Measurements from ENCODE around the gene GPR180.

GPR180 gene

GRCh38 chr13:94601446-94602431 lies at the start of gene GPR180:
Gene GPR180, plus strand, starts transcription at chr13:94601857. Its CDS starts 71 bp downstream, at chr13:94601928.
- peak; percentile 91 for FAIRE-seq
- peak; percentile 99 for DNase-seq (ENCODE audit: low spot score)

GRCh38 chr13:94552095-94552494 lies 49.6 kb upstream of the GPR180 start:
- no peak for FAIRE-seq
- DNase-seq (ENCODE audit: low spot score): no peak

GRCh38 chr13:94553766-94554165 lies 47.9 kb upstream of the GPR180 start:
- FAIRE-seq: peak; percentile 56
- no peak for DNase-seq (ENCODE audit: low spot score)

- no peak for DNase-seq (ENCODE audit: low spot score)
- FAIRE-seq: no peak
These were observed 45.6 kb upstream of the GPR180 start for GRCh38 chr13:94556041-94556440.

- DNase-seq (ENCODE audit: low spot score) (no peak), FAIRE-seq (no peak)
These were observed 45.0 kb upstream of the GPR180 start for GRCh38 chr13:94556621-94557020.

- FAIRE-seq: no peak
These were observed 43.9 kb upstream of the GPR180 start for GRCh38 chr13:94557684-94558235.

GRCh38 chr13:94558716-94559115 lies 42.9 kb upstream of the GPR180 start:
- DNase-seq (ENCODE audit: low spot score): no peak
- FAIRE-seq: no peak

More at GRCh38 chr13:94557684-94558235, 43.9 kb upstream of the GPR180 start:
- no peak for DNase-seq (ENCODE audit: low spot score)

- FAIRE-seq (no peak), DNase-seq (ENCODE audit: low spot score) (no peak)
These were observed 42.3 kb upstream of the GPR180 start for GRCh38 chr13:94559222-94559795.

GRCh38 chr13:94560116-94560515 lies 41.5 kb upstream of the GPR180 start:
- no peak for DNase-seq (ENCODE audit: low spot score)
- FAIRE-seq: no peak

- FAIRE-seq (no peak), DNase-seq (ENCODE audit: low spot score) (no peak)
These were observed 40.5 kb upstream of the GPR180 start for GRCh38 chr13:94561126-94561525.

- no peak for DNase-seq (ENCODE audit: low spot score)
- FAIRE-seq: no peak
These were observed 34.1 kb upstream of the GPR180 start for GRCh38 chr13:94567581-94567980.

- no peak for DNase-seq (ENCODE audit: low spot score)
- FAIRE-seq: no peak
These were observed 33.2 kb upstream of the GPR180 start for GRCh38 chr13:94568443-94568842.

- DNase-seq (ENCODE audit: low spot score) (no peak), FAIRE-seq (no peak)
These were observed 32.0 kb upstream of the GPR180 start for GRCh38 chr13:94569615-94570014.

- DNase-seq (ENCODE audit: low spot score): no peak
- FAIRE-seq: no peak
These were observed 22.6 kb upstream of the GPR180 start for GRCh38 chr13:94579063-94579462.

- DNase-seq (ENCODE audit: low spot score) (no peak), FAIRE-seq (no peak)
These were observed 17.7 kb upstream of the GPR180 start for GRCh38 chr13:94583926-94584325.

- no peak for DNase-seq (ENCODE audit: low spot score)
- FAIRE-seq: no peak
These were observed 16.0 kb upstream of the GPR180 start for GRCh38 chr13:94585543-94586101.

- DNase-seq (ENCODE audit: low spot score) (no peak), FAIRE-seq (no peak)
These were observed 15.3 kb upstream of the GPR180 start for GRCh38 chr13:94586371-94586770.

- DNase-seq (ENCODE audit: low spot score) (no peak), FAIRE-seq (no peak)
These were observed 13.1 kb upstream of the GPR180 start for GRCh38 chr13:94588541-94588940.

GRCh38 chr13:94590744-94591143 lies 10.9 kb upstream of the GPR180 start:
- no peak for FAIRE-seq

GRCh38 chr13:94595001-94595949 lies 6.4 kb upstream of the GPR180 start:
- FAIRE-seq (peak; percentile 20), DNase-seq (ENCODE audit: low spot score) (peak; percentile 52)

More at GRCh38 chr13:94590744-94591143, 10.9 kb upstream of the GPR180 start:
- DNase-seq (ENCODE audit: low spot score): no peak
